GM21360 (cell line): Measurements from ENCODE around the gene FBXL5.

Source experiments
- ATAC-seq: cut with Tn5 transposase; IDR thresholded peaks from one replicate; pipeline ENCODE4 v1.9.1; 2021; ENCODE audit warnings: mild to moderate bottlenecking, moderate library complexity; ENCODE audit not compliant: unreplicated experiment

The FBXL5 gene

GRCh38 chr4:15562623-15563022, 92.5 kb downstream of the FBXL5 start:
- no peak for ATAC-seq

GRCh38 chr4:15562114-15562513, 93.0 kb downstream of the FBXL5 start:
- ATAC-seq = no peak

GRCh38 chr4:15558561-15558960, 96.6 kb downstream of the FBXL5 start:
- ATAC-seq = no peak

GRCh38 chr4:15557786-15558550, 97.2 kb downstream of the FBXL5 start:
- no peak for ATAC-seq

- no peak for ATAC-seq
These were observed 98.6 kb downstream of the FBXL5 start for GRCh38 chr4:15556511-15557092.
